ENCODE results near the gene CD151. TPM values are rescaled to one million over a fixed set of nuclear protein-coding genes. Genes with fewer than 3 reads are reported as not detected.
A peak's percentile ranks its signal among the peaks of the same experiment; 100 is the strongest.

The CD151 gene
- total RNA-seq (2021) (115 to 127 TPM (median 116 TPM) in 3 replicates), Bru-seq, nascent RNA (percentile 51 among the genes with signal in this experiment)
- long read RNA-seq, experiment 1, transcript CD151-202 (9 exons, 1,658 nt), result major isoform, 71 of 183 reads
- long read RNA-seq, experiment 1, transcript CD151-203 (8 exons, 1,486 nt), result minor isoform, 49 of 183 reads
- long read RNA-seq, experiment 1, transcript CD151-201 (9 exons, 1,545 nt), result minor isoform, 9 of 183 reads
- long read RNA-seq, experiment 1, partial matches to known transcripts, result 32 of 183 reads
- long read RNA-seq, experiment 1, other reads (novel, unspliced or antisense), result 17 of 183 reads
- long read RNA-seq, experiment 2, transcript CD151-203 (8 exons, 1,486 nt), result minor isoform, 38 of 197 reads
- long read RNA-seq, experiment 2, transcript CD151-202 (9 exons, 1,658 nt), result major isoform, 50 of 197 reads
- long read RNA-seq, experiment 2, transcript CD151-201 (9 exons, 1,545 nt), result minor isoform, 10 of 197 reads
- long read RNA-seq, experiment 2, partial matches to known transcripts, result 59 of 197 reads
- long read RNA-seq, experiment 2, other reads (novel, unspliced or antisense), result 36 of 197 reads
- long read RNA-seq, experiment 3, transcript CD151-203 (8 exons, 1,486 nt), result minor isoform, 31 of 151 reads
- long read RNA-seq, experiment 3, transcript CD151-202 (9 exons, 1,658 nt), result major isoform, 65 of 151 reads
- long read RNA-seq, experiment 3, transcript CD151-201 (9 exons, 1,545 nt), result minor isoform, 8 of 151 reads
- long read RNA-seq, experiment 3, partial matches to known transcripts, result 23 of 151 reads
- long read RNA-seq, experiment 3, other reads (novel, unspliced or antisense), result 23 of 151 reads

DNA sequence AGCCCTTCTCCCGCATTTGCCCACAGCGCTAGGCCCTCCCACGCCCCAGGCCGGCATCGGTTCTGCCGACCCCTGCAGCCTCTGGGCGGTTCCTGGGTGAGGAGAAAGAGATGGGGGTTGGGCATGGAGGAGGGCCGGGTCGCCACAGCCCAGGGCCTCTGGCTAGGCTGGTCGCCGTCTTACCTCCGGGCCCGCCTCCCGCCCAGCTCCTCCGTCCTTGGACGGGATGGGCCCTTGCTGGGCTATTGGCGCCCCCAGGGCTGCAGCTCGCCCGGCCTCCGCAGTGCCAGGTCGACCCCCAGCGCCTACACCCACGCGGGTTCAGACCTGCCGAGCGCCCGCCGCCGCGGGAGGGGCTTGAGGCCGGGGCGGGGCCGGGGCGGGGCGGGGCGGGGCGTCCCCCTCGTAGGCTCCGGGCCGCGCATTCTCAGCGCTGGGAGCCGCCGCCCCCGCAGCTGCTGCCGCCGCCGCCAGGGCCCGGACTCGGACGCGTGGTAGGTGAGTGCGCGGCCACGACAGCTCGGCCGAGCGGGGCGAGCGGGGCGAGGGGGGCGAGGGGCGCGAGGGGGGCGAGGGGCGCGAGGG, at the start of gene CD151:
TSS of gene CD151 (plus strand) at position 424 of the 585 bp plus-strand sequence. CDS start 3,118 bp downstream, outside the sequence.
- DNase-seq (ENCODE audit: low spot score) (peak; percentile 70), ATAC-seq (peak; percentile 33)
- Mint-ChIP-seq H3K4me1 (peaks cover 39% of the 10 kb centered on the region), H3K27me3 (ENCODE audit: low read depth) (peaks cover 31% of the 10 kb centered on the region), H3K4me3 (peak within 1 kb of the TSS; percentile 73), H3K36me3 (no peaks in the 10 kb centered on the region), H3K27ac (no peak within 1 kb of the TSS), H3K9me3 (no peaks in the 10 kb centered on the region)
- no peak for TF ChIP-seq ZNF416 (CRISPR knock-in tag; IDR thresholded peaks at IDR 0.05)
- no peak for TF ChIP-seq RORB (CRISPR knock-in tag; IDR thresholded peaks at IDR 0.05)
- TF ChIP-seq HMGA2 (CRISPR knock-in tag; IDR thresholded peaks at IDR 0.05), result no peak
- no peak for TF ChIP-seq FOXJ3 (CRISPR knock-in tag; IDR thresholded peaks at IDR 0.05; ENCODE audit: borderline replicate concordance)
- TF ChIP-seq NR3C1 (CRISPR knock-in tag; conservative IDR thresholded peaks at IDR 0.05; ENCODE audit: low read depth), result no peak
- no peak for TF ChIP-seq ZNF396 (CRISPR knock-in tag; IDR thresholded peaks at IDR 0.05; ENCODE audit: borderline replicate concordance)
- TF ChIP-seq, protein P1, sequence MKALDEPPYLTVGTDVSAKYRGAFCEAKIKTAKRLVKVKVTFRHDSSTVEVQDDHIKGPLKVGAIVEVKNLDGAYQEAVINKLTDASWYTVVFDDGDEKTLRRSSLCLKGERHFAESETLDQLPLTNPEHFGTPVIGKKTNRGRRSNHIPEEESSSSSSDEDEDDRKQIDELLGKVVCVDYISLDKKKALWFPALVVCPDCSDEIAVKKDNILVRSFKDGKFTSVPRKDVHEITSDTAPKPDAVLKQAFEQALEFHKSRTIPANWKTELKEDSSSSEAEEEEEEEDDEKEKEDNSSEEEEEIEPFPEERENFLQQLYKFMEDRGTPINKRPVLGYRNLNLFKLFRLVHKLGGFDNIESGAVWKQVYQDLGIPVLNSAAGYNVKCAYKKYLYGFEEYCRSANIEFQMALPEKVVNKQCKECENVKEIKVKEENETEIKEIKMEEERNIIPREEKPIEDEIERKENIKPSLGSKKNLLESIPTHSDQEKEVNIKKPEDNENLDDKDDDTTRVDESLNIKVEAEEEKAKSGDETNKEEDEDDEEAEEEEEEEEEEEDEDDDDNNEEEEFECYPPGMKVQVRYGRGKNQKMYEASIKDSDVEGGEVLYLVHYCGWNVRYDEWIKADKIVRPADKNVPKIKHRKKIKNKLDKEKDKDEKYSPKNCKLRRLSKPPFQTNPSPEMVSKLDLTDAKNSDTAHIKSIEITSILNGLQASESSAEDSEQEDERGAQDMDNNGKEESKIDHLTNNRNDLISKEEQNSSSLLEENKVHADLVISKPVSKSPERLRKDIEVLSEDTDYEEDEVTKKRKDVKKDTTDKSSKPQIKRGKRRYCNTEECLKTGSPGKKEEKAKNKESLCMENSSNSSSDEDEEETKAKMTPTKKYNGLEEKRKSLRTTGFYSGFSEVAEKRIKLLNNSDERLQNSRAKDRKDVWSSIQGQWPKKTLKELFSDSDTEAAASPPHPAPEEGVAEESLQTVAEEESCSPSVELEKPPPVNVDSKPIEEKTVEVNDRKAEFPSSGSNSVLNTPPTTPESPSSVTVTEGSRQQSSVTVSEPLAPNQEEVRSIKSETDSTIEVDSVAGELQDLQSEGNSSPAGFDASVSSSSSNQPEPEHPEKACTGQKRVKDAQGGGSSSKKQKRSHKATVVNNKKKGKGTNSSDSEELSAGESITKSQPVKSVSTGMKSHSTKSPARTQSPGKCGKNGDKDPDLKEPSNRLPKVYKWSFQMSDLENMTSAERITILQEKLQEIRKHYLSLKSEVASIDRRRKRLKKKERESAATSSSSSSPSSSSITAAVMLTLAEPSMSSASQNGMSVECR (CRISPR knock-in tag; IDR thresholded peaks at IDR 0.05; ENCODE audit: borderline replicate concordance), result no peak
- TF ChIP-seq, protein P2, sequence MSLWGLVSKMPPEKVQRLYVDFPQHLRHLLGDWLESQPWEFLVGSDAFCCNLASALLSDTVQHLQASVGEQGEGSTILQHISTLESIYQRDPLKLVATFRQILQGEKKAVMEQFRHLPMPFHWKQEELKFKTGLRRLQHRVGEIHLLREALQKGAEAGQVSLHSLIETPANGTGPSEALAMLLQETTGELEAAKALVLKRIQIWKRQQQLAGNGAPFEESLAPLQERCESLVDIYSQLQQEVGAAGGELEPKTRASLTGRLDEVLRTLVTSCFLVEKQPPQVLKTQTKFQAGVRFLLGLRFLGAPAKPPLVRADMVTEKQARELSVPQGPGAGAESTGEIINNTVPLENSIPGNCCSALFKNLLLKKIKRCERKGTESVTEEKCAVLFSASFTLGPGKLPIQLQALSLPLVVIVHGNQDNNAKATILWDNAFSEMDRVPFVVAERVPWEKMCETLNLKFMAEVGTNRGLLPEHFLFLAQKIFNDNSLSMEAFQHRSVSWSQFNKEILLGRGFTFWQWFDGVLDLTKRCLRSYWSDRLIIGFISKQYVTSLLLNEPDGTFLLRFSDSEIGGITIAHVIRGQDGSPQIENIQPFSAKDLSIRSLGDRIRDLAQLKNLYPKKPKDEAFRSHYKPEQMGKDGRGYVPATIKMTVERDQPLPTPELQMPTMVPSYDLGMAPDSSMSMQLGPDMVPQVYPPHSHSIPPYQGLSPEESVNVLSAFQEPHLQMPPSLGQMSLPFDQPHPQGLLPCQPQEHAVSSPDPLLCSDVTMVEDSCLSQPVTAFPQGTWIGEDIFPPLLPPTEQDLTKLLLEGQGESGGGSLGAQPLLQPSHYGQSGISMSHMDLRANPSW (CRISPR knock-in tag; conservative IDR thresholded peaks at IDR 0.05; ENCODE audit: low read depth), result no peak
- TF ChIP-seq, protein P3, sequence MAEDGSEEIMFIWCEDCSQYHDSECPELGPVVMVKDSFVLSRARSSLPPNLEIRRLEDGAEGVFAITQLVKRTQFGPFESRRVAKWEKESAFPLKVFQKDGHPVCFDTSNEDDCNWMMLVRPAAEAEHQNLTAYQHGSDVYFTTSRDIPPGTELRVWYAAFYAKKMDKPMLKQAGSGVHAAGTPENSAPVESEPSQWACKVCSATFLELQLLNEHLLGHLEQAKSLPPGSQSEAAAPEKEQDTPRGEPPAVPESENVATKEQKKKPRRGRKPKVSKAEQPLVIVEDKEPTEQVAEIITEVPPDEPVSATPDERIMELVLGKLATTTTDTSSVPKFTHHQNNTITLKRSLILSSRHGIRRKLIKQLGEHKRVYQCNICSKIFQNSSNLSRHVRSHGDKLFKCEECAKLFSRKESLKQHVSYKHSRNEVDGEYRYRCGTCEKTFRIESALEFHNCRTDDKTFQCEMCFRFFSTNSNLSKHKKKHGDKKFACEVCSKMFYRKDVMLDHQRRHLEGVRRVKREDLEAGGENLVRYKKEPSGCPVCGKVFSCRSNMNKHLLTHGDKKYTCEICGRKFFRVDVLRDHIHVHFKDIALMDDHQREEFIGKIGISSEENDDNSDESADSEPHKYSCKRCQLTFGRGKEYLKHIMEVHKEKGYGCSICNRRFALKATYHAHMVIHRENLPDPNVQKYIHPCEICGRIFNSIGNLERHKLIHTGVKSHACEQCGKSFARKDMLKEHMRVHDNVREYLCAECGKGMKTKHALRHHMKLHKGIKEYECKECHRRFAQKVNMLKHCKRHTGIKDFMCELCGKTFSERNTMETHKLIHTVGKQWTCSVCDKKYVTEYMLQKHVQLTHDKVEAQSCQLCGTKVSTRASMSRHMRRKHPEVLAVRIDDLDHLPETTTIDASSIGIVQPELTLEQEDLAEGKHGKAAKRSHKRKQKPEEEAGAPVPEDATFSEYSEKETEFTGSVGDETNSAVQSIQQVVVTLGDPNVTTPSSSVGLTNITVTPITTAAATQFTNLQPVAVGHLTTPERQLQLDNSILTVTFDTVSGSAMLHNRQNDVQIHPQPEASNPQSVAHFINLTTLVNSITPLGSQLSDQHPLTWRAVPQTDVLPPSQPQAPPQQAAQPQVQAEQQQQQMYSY (CRISPR knock-in tag; IDR thresholded peaks at IDR 0.05), result no peak
- TF ChIP-seq, protein P4, sequence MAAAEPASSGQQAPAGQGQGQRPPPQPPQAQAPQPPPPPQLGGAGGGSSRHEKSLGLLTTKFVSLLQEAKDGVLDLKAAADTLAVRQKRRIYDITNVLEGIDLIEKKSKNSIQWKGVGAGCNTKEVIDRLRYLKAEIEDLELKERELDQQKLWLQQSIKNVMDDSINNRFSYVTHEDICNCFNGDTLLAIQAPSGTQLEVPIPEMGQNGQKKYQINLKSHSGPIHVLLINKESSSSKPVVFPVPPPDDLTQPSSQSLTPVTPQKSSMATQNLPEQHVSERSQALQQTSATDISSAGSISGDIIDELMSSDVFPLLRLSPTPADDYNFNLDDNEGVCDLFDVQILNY (CRISPR knock-in tag; IDR thresholded peaks at IDR 0.05), result 0 out of 2 replicates have a peak, but pooled peaks have one; percentile 39
- no peak for TF ChIP-seq MYBL2 (CRISPR knock-in tag; IDR thresholded peaks at IDR 0.05)
- TF ChIP-seq, protein P5, sequence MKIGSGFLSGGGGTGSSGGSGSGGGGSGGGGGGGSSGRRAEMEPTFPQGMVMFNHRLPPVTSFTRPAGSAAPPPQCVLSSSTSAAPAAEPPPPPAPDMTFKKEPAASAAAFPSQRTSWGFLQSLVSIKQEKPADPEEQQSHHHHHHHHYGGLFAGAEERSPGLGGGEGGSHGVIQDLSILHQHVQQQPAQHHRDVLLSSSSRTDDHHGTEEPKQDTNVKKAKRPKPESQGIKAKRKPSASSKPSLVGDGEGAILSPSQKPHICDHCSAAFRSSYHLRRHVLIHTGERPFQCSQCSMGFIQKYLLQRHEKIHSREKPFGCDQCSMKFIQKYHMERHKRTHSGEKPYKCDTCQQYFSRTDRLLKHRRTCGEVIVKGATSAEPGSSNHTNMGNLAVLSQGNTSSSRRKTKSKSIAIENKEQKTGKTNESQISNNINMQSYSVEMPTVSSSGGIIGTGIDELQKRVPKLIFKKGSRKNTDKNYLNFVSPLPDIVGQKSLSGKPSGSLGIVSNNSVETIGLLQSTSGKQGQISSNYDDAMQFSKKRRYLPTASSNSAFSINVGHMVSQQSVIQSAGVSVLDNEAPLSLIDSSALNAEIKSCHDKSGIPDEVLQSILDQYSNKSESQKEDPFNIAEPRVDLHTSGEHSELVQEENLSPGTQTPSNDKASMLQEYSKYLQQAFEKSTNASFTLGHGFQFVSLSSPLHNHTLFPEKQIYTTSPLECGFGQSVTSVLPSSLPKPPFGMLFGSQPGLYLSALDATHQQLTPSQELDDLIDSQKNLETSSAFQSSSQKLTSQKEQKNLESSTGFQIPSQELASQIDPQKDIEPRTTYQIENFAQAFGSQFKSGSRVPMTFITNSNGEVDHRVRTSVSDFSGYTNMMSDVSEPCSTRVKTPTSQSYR (CRISPR knock-in tag; IDR thresholded peaks at IDR 0.05), result peak; percentile 87; the same call in 1 of the 2 replicates
- TF ChIP-seq RELA (CRISPR knock-in tag; IDR thresholded peaks at IDR 0.05; ENCODE audit: borderline replicate concordance), result no peak
- TF ChIP-seq, protein P6, sequence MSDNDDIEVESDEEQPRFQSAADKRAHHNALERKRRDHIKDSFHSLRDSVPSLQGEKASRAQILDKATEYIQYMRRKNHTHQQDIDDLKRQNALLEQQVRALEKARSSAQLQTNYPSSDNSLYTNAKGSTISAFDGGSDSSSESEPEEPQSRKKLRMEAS (CRISPR knock-in tag; IDR thresholded peaks at IDR 0.05), result peak; percentile 16; the same call in 1 of the 2 replicates
- 0 out of 2 replicates have a peak, but pooled peaks have one; percentile 36 for TF ChIP-seq FOXK1 (CRISPR knock-in tag; IDR thresholded peaks at IDR 0.05)
- peak; percentile 49; the same call in 1 of the 2 replicates for TF ChIP-seq SP1 (CRISPR knock-in tag; conservative IDR thresholded peaks at IDR 0.05)
- CTCF ChIA-PET, result interaction anchor here (0.6 to 7.7 kb wide), 4 partner anchors 10 to 92 kb away, joined by 3 to 82 read pairs (median 6); partner anchors contain the start of genes AP2A2, POLR2L and TSPAN4
- POLR2A ChIA-PET, result interaction anchor here (0.9 to 3.8 kb wide), 4 partner anchors 10 to 23 kb away, joined by 3 to 35 read pairs (median 5); partner anchors contain the start of genes PNPLA2, POLR2L, RPLP2 and TSPAN4

Data from WTC11 (cell line).